A549 (cell line): Measurements from ENCODE around the gene RGS10. TPM values are rescaled to one million over a fixed set of nuclear protein-coding genes. Genes with fewer than 3 reads are reported as not detected.

Experiments used
- ATAC-seq, 2 experiments: fragments of 200-7000 bp in 1 of 2; fragments of >200 bp in 1 of 2; cut with Nextera tagmentation in 1 of 2; cut with Tn5 transposase in 1 of 2; 3 replicates each; pipeline versions ENCODE4 v1.8.0 to v1.9.1; 2018 to 2020; ENCODE audit warnings: mild to moderate bottlenecking in 1 of 2, moderate library complexity in 1 of 2
- CTCF ChIA-PET: fragments of 300-600 bp; sonication (Branson Sonifier 250); formaldehyde crosslinking; extraction: SDS; loops from one replicate; lab custom pipeline; 2021; ENCODE audit warnings: antibody characterized with exemption, inconsistent platforms; lab: Yijun Ruan, JAX
- POLR2A ChIA-PET: fragments of 350-600 bp; formaldehyde crosslinking; extraction: SDS; loops from one replicate; lab custom pipeline; 2021; ENCODE audit warnings: antibody characterized with exemption, inconsistent platforms; lab: Yijun Ruan, JAX
- DNase-seq, 2 experiments: peaks; one replicate each; pipeline versions ENCODE4 v3.0.0 to v3.0.0-alpha.2; 2011 to 2016; ENCODE audit warnings: low read depth in 1 of 2, low spot score in 1 of 2
- FAIRE-seq: peaks from 2 replicates; lab custom pipeline; 2011; peaks lifted over from hg19 to GRCh38; lab: Jason Lieb, UNC
- H3K27ac ChIP-seq, 2 experiments: fragments of >200 bp; sonication (Bioruptor Twin); formaldehyde crosslinking; 3 replicates each; pipeline ENCODE4 v1.5.1; 2016 to 2017
- H3K4me1 ChIP-seq: fragments of >200 bp; sonication (Bioruptor Twin); formaldehyde crosslinking; 3 replicates; pipeline ENCODE4 v1.6.1; 2016
- H3K4me2 ChIP-seq: fragments of >200 bp; sonication (Bioruptor Twin); formaldehyde crosslinking; 3 replicates; pipeline ENCODE4 v1.6.1; 2016
- H3K4me3 ChIP-seq: fragments of >200 bp; sonication (Bioruptor Twin); formaldehyde crosslinking; 3 replicates; pipeline ENCODE4 v1.5.1; 2016
- H3K9me3 ChIP-seq: fragments of >200 bp; sonication (Bioruptor Twin); formaldehyde crosslinking; 3 replicates; pipeline ENCODE4 v1.6.1; 2016
- ATOH8 ChIP-seq: fragments of 250-450 bp; sonication (Bioruptor Pico); IDR thresholded peaks from 2 replicates; pipeline ENCODE4 v1.5.0; 2020; ENCODE audit warnings: low read depth, mild to moderate bottlenecking, moderate library complexity
- CHD2 ChIP-seq: fragments of 150-350 bp; IDR thresholded peaks from 2 replicates; pipeline ENCODE4 v1.6.1; 2014; ENCODE audit warnings: low read length; ENCODE audit not compliant: partially characterized antibody
- CHD4 ChIP-seq: fragments of 200-600 bp; sonication (generic); IDR thresholded peaks from 2 replicates; pipeline ENCODE4 v1.6.1; 2016; ENCODE audit warnings: antibody characterized with exemption, mild to moderate bottlenecking, borderline replicate concordance
- EP300 ChIP-seq, 2 experiments: fragments of >200 bp; sonication (Bioruptor Twin); formaldehyde crosslinking; IDR thresholded peaks; 2 replicates in 1 of 2; 3 replicates in 1 of 2; pipeline ENCODE4 v1.6.1; 2016 to 2017
- GATA3 ChIP-seq: IDR thresholded peaks from 2 replicates; pipeline ENCODE4 v1.6.1; 2012; ENCODE audit warnings: borderline replicate concordance
- HDAC2 ChIP-seq: fragments of 200-600 bp; sonication (generic); IDR thresholded peaks from 2 replicates; pipeline ENCODE4 v1.6.1; 2016
- HES2 ChIP-seq: fragments of >200 bp; sonication (Bioruptor Twin); formaldehyde crosslinking; IDR thresholded peaks from 2 replicates; pipeline ENCODE4 v1.6.1; 2016
- HEYL ChIP-seq: fragments of 250-450 bp; sonication (Bioruptor Pico); IDR thresholded peaks from 2 replicates; pipeline ENCODE4 v1.8.0; 2021; ENCODE audit warnings: mild to moderate bottlenecking, moderate library complexity
- HMGXB4 ChIP-seq: fragments of 250-450 bp; sonication (Bioruptor Pico); IDR thresholded peaks from 2 replicates; pipeline ENCODE4 v1.5.0; 2021; ENCODE audit warnings: mild to moderate bottlenecking, moderate library complexity, borderline replicate concordance
- HOXB5 ChIP-seq: fragments of 250-450 bp; sonication (Bioruptor Pico); IDR thresholded peaks from 2 replicates; pipeline ENCODE4 v1.5.0; 2020; ENCODE audit warnings: mild to moderate bottlenecking, moderate library complexity
- KDM1A ChIP-seq: fragments of 200-600 bp; sonication (generic); IDR thresholded peaks from 2 replicates; pipeline ENCODE4 v1.6.1; 2016; ENCODE audit warnings: low read depth, mild to moderate bottlenecking
- KDM5A ChIP-seq: fragments of 200-600 bp; sonication (generic); IDR thresholded peaks from 2 replicates; pipeline ENCODE4 v1.6.1; 2016; ENCODE audit warnings: antibody characterized with exemption, mild to moderate bottlenecking
- MAFK ChIP-seq: fragments of 450-650 bp; IDR thresholded peaks from 2 replicates; pipeline ENCODE4 v1.6.1; 2014; ENCODE audit not compliant: partially characterized antibody
- NFE2L2 ChIP-seq: fragments of 150-350 bp; conservative IDR thresholded peaks from 2 replicates; pipeline ENCODE4 v1.6.1; 2014; ENCODE audit warnings: low read length
- NPAS2 ChIP-seq: fragments of 250-450 bp; sonication (Bioruptor Pico); IDR thresholded peaks from 2 replicates; pipeline ENCODE4 v1.8.0; 2022; ENCODE audit warnings: mild to moderate bottlenecking, moderate library complexity, borderline replicate concordance
- POLR2A ChIP-seq: IDR thresholded peaks from 2 replicates; pipeline ENCODE4 v1.6.1; 2012; ENCODE audit warnings: mild to moderate bottlenecking, low read length
- RAD21 ChIP-seq, 2 experiments: fragments of >200 bp in 1 of 2; sonication (Bioruptor Twin) in 1 of 2; formaldehyde crosslinking in 1 of 2; IDR thresholded peaks in 1 of 2; conservative IDR thresholded peaks in 1 of 2; 2 replicates in 1 of 2; 3 replicates in 1 of 2; pipeline ENCODE4 v1.6.1; 2012 to 2018; ENCODE audit warnings: inconsistent platforms in 1 of 2
- RFX5 ChIP-seq: fragments of 450-650 bp; IDR thresholded peaks from 2 replicates; pipeline ENCODE4 v1.7.1; 2014; ENCODE audit warnings: antibody characterized with exemption, mild to moderate bottlenecking, moderate library complexity
- RNF2 ChIP-seq: fragments of 200-600 bp; sonication (generic); IDR thresholded peaks from 2 replicates; pipeline ENCODE4 v1.6.1; 2016; ENCODE audit warnings: low read depth, mild to moderate bottlenecking, antibody characterized with exemption, moderate library complexity, borderline replicate concordance
- SMC3 ChIP-seq: fragments of >200 bp; sonication (Bioruptor Twin); formaldehyde crosslinking; IDR thresholded peaks from 3 replicates; pipeline ENCODE4 v1.6.1; 2018; ENCODE audit warnings: inconsistent platforms
- TP53 ChIP-seq: fragments of 250-450 bp; sonication (Bioruptor Pico); IDR thresholded peaks from 2 replicates; pipeline ENCODE4 v1.5.0; 2021; ENCODE audit warnings: mild to moderate bottlenecking, moderate library complexity
- ZC3H11A ChIP-seq: fragments of 450-650 bp; IDR thresholded peaks from 2 replicates; pipeline ENCODE4 v1.6.1; 2014; ENCODE audit warnings: antibody characterized with exemption, mild to moderate bottlenecking
- ZFP36 ChIP-seq: fragments of 450-650 bp; IDR thresholded peaks from 2 replicates; pipeline ENCODE4 v1.6.1; 2014; ENCODE audit warnings: borderline replicate concordance; ENCODE audit not compliant: partially characterized antibody
- ZNF302 ChIP-seq: fragments of 250-450 bp; sonication (Bioruptor Pico); IDR thresholded peaks from 2 replicates; pipeline ENCODE4 v1.9.0; 2021; ENCODE audit warnings: inconsistent platforms, mild to moderate bottlenecking, moderate library complexity
- WGBS: methylation state at CpG from one replicate; pipeline ENCODE4 v1.1.6; 2017; ENCODE audit errors: missing lambda C conversion rate; 5-methylcytosine and 5-hydroxymethylcytosine counted together
- polyA plus RNA-seq, 4 experiments: library from polyadenylated mRNA; depleted of rRNA in 3 of 4; stranded (reverse); fragments of >200 nt; fragmentation: RNase III in 1 of 4; extraction: RNeasy Plus Mini Kit Qiagen cat#74134 plus additional on column Dnase treatment in 1 of 4; gene quantifications; 2 replicates in 3 of 4; 3 replicates in 1 of 4; pipeline ENCODE4 v1.2.3, GENCODE V29; 2011 to 2017
- TF ChIP-seq, protein P1 (sequence below): IDR thresholded peaks from 2 replicates; pipeline ENCODE4 v1.6.1; 2012; ENCODE audit warnings: low read depth, borderline replicate concordance
- TF ChIP-seq, protein P2 (sequence below): fragments of 200-600 bp; sonication (generic); IDR thresholded peaks from 2 replicates; pipeline ENCODE4 v1.6.1; 2016; ENCODE audit warnings: antibody characterized with exemption, mild to moderate bottlenecking, moderate library complexity

RGS10 gene
- polyA plus RNA-seq, 2 of the 4 experiments (the other 2 are of a cell fraction): 39.7 to 46.4 TPM

DNA sequence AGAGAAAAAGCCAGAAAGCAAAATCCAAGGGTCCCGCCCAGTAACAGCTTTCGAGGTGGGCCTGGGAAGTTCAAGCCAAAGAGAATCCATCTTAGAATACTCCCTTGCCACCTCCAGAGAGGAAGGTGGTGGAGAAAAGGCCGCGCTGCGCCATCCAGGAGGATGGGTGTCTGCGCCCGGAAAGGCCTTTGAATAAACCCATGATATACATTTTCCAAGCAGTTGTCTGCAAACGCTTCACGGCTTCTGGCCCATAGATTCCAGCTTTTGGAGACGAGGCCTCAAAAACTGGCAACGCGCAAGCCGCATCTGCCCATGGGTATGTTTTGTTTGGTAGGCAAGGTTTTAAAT lies 17.8 kb downstream of the RGS10 start:
- POLR2A ChIA-PET: no interaction called here
- Histone ChIP-seq H3K4me3 (no peak overlapping the region), H3K27ac (no peak overlapping the region), H3K4me2 (no peak overlapping the region), H3K4me1 (peaks cover 7% of the 10 kb centered on the region)
- no peak for FAIRE-seq
- no peak for ATAC-seq
- TF ChIP-seq NFE2L2: no peak
- TF ChIP-seq CHD2: no peak
- no peak for TF ChIP-seq HOXB5
- TF ChIP-seq KDM1A: no peak
- TF ChIP-seq RNF2: no peak
- no peak for TF ChIP-seq ZFP36
- TF ChIP-seq HEYL (CRISPR knock-in tag): no peak
- TF ChIP-seq EP300 (IDR thresholded peaks at IDR 0.05): no peak
- no peak for TF ChIP-seq HDAC2
- TF ChIP-seq RFX5: no peak
- no peak for TF ChIP-seq ATOH8 (CRISPR knock-in tag)
- TF ChIP-seq MAFK: no peak
- no peak for TF ChIP-seq HES2
- TF ChIP-seq SMC3: no peak
- TF ChIP-seq GATA3: no peak
- TF ChIP-seq POLR2A: no peak
- TF ChIP-seq RAD21 (conservative IDR thresholded peaks at IDR 0.05 in 1 of 2, IDR thresholded peaks at IDR 0.05 in 1 of 2): no peak
- TF ChIP-seq ZC3H11A: no peak
- TF ChIP-seq ZNF302 (CRISPR knock-in tag): no peak
- TF ChIP-seq, all 56 proteins: peak for 0
- no peaks in the 10 kb centered on the region for H3K9me3 ChIP-seq
- CTCF ChIA-PET: interaction anchor here (2.4 kb wide), 1 partner anchor 318 kb away, joined by 11 read pairs; the partner anchor contains the start of gene GRK5
- DNase-seq: no peak
- WGBS: 92% methylated on average over 13 of the region's 13 CpGs

DNA sequence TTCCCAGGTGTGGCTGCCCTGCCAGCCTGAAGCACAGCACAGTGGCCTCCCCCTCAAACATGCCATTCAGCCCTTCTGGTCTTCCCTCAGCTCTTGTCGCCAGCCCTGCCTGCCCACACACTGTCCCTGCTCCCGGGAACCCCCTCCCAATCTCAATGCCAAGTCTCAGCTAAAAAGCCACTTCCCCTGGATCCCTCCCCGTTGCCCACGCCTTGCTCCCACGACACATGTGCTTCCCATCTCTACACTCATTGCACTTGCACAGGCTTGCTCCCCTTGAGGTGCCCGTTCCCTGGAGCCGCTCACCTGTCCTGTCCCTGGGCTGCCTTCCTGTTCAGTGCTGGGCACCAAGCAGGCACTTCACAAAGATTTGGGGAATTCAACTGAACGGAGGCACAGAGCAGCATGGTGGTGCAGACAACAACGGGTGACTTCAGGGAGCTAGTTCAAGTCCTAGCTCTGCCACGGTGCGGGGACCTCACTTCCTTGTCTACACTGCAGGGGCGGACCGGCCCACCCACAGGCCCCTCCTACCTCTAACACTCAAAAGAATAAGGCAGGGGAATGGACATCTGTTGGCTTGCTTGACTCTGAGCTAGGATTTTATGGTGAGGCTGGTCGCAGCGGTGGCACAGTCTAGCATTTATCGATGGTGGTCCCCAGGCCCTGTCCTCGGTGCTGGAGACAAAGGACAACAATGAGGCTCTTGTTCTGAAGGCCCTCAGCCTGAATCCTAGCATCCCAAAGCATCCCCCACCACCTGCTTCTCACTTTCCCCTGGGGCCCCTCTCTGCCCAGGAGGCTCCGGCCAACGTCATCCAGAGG lies 18.4 kb downstream of the RGS10 start:
- FAIRE-seq: no peak
- WGBS: 94% methylated on average over 19 of the region's 19 CpGs
- CTCF ChIA-PET: interaction anchor here (1.2 to 2.4 kb wide), 2 partner anchors 19 to 317 kb away, joined by 3 to 11 read pairs; partner anchors contain the start of gene GRK5

More for the DNA sequence above, 18.4 kb downstream of the RGS10 start:
- no peak overlapping the region for H3K4me3 ChIP-seq
- POLR2A ChIA-PET: no interaction called here
- no peak overlapping the region for H3K27ac ChIP-seq
- H3K9me3 ChIP-seq: no peaks in the 10 kb centered on the region
- no peak overlapping the region for H3K4me2 ChIP-seq
- no peak for DNase-seq
- TF ChIP-seq HOXB5 (no peak), GATA3 (no peak), POLR2A (no peak), NPAS2 (CRISPR knock-in tag) (no peak), KDM1A (no peak), CHD4 (no peak), HMGXB4 (CRISPR knock-in tag) (no peak), KDM5A (no peak), TP53 (CRISPR knock-in tag) (no peak), HDAC2 (no peak)
- TF ChIP-seq, protein P1, sequence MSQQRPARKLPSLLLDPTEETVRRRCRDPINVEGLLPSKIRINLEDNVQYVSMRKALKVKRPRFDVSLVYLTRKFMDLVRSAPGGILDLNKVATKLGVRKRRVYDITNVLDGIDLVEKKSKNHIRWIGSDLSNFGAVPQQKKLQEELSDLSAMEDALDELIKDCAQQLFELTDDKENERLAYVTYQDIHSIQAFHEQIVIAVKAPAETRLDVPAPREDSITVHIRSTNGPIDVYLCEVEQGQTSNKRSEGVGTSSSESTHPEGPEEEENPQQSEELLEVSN: no peak
- TF ChIP-seq, protein P2, sequence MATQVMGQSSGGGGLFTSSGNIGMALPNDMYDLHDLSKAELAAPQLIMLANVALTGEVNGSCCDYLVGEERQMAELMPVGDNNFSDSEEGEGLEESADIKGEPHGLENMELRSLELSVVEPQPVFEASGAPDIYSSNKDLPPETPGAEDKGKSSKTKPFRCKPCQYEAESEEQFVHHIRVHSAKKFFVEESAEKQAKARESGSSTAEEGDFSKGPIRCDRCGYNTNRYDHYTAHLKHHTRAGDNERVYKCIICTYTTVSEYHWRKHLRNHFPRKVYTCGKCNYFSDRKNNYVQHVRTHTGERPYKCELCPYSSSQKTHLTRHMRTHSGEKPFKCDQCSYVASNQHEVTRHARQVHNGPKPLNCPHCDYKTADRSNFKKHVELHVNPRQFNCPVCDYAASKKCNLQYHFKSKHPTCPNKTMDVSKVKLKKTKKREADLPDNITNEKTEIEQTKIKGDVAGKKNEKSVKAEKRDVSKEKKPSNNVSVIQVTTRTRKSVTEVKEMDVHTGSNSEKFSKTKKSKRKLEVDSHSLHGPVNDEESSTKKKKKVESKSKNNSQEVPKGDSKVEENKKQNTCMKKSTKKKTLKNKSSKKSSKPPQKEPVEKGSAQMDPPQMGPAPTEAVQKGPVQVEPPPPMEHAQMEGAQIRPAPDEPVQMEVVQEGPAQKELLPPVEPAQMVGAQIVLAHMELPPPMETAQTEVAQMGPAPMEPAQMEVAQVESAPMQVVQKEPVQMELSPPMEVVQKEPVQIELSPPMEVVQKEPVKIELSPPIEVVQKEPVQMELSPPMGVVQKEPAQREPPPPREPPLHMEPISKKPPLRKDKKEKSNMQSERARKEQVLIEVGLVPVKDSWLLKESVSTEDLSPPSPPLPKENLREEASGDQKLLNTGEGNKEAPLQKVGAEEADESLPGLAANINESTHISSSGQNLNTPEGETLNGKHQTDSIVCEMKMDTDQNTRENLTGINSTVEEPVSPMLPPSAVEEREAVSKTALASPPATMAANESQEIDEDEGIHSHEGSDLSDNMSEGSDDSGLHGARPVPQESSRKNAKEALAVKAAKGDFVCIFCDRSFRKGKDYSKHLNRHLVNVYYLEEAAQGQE: no peak
- TF ChIP-seq, all 56 proteins: peak for 0
- peaks cover 7% of the 10 kb centered on the region for H3K4me1 ChIP-seq
- ATAC-seq: no peak
